ENCODE results near the gene TMEM253. TPM values are rescaled to one million over a fixed set of nuclear protein-coding genes. Genes with fewer than 3 reads are reported as not detected.

TMEM253 gene
- total and polyA plus RNA-seq, 9 donors, result 0.24 to 1.3 (median 0.56) TPM

DNA sequence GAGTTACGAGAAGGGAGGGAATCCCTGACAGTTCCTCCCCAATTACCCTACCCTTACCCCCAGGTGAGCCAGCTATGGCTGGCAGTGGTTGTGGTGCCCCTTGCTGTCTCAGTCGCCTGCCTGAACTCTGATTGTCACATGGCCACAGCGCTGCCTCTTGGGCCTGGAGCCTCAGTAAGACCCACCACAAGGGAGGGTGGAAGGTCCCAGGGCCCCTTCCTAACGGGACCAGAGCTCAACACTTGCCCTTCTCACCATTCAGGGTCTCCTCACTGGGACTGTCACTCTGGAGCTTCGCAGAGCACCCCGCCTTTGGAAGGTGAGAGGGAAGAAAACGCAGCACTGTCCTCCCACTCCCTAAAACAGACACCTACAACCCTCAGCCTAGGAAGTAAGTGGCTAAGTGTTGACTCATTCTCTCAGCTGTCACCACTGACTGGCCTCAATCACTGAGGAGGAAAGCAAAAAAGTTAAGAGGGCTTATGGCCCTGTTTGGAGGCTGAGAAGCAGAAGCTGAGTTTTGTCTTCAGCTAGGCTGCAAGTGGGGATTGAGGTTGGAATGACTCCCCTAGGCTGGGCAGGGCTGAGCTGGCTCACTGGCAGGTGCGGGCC is 1.0 kb downstream of the TMEM253 start:
- intact Hi-C loops (cut with DNase I), result loop anchor here (5.0 to 10.0 kb wide), 5 partner anchors 35 to 417 kb away; partner anchors contain the start of genes ANG (in 1 of the 4), HNRNPC (in 1 of the 4) and RNASE4 (in 1 of the 4)
- H3K4me3 ChIP-seq, result no peak overlapping the region
- no peak for TF ChIP-seq EP300 (IDR thresholded peaks at IDR 0.05)
- TF ChIP-seq, protein P1, sequence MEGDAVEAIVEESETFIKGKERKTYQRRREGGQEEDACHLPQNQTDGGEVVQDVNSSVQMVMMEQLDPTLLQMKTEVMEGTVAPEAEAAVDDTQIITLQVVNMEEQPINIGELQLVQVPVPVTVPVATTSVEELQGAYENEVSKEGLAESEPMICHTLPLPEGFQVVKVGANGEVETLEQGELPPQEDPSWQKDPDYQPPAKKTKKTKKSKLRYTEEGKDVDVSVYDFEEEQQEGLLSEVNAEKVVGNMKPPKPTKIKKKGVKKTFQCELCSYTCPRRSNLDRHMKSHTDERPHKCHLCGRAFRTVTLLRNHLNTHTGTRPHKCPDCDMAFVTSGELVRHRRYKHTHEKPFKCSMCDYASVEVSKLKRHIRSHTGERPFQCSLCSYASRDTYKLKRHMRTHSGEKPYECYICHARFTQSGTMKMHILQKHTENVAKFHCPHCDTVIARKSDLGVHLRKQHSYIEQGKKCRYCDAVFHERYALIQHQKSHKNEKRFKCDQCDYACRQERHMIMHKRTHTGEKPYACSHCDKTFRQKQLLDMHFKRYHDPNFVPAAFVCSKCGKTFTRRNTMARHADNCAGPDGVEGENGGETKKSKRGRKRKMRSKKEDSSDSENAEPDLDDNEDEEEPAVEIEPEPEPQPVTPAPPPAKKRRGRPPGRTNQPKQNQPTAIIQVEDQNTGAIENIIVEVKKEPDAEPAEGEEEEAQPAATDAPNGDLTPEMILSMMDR (IDR thresholded peaks at IDR 0.05), result no peak
- TF ChIP-seq POLR2A (IDR thresholded peaks at IDR 0.05), result no peak
- H3K9me3 ChIP-seq, result no peaks in the 10 kb centered on the region
- peaks cover 4% of the 10 kb centered on the region for H3K4me1 ChIP-seq (ENCODE audit: insufficient read depth)
- no peaks in the 10 kb centered on the region for H3K36me3 ChIP-seq
- no peak for DNase-seq
- WGBS, 3 donors, result 84 to 91% (median 88%) methylated on average over 8 of the region's 8 CpGs
- no peak overlapping the region for H3K27ac ChIP-seq
- H3K27me3 ChIP-seq, result no peaks in the 10 kb centered on the region

DNA sequence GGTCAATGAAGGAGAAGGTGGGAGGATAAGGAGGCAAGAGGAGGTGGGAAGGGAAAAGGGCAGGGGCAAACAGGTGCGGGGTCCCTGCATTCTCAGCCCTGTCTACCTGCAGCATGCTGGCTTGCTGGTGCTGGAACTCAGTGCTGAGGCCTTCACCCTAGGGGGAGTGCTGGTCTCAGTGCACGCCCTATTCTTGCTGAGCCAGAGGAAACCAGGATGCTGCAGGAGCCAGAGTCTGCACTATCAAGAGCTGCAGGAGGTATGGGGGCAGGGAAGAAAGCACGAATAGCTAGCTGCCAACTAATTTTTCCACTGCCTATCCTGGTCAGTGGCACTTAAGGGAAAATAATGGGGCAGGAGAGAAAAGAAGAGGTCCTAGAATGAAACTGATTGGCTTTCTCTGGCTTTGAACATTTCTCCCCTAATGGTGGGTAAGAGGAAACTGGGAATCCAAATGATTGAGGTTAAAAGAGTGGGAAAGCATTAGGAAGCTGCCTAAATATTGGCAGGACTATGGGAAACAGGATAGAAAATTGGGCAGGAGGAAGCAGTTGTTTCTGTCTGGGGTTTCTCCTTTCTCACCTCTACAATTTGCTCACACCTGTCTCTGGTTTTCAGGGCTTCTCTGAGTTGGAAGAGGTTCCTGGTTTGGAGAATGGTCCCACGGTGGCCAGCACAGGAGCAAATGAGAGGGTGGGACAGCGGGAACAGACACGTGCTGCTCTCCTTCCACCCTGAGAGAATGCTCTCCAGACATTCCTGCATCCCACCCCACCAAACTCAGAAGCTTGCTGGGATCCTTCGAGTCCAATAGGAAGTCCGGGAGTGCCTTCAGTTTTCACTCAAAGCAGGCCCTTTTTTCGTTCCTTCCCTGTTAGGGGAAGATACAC is 1.9 kb downstream of the TMEM253 start:
- DNase-seq, result no peak
- Histone ChIP-seq H3K9me3 (no peaks in the 10 kb centered on the region), H3K36me3 (no peaks in the 10 kb centered on the region), H3K4me3 (no peak overlapping the region), H3K4me1 (ENCODE audit: insufficient read depth) (peaks cover 4% of the 10 kb centered on the region), H3K27ac (peak overlapping the region in 1 of 2 donors; percentile 93), H3K27me3 (no peaks in the 10 kb centered on the region)
- intact Hi-C loops (cut with DNase I), result loop anchor here (5.0 to 10.0 kb wide), 5 partner anchors 35 to 418 kb away; partner anchors contain the start of genes ANG (in 1 of the 4), HNRNPC (in 1 of the 4) and RNASE4 (in 1 of the 4)
- 16 to 19% (median 17%) methylated on average over 9 of the region's 9 CpGs for WGBS, 3 donors
- TF ChIP-seq POLR2A (IDR thresholded peaks at IDR 0.05), result no peak
- TF ChIP-seq EP300 (IDR thresholded peaks at IDR 0.05), result no peak
- TF ChIP-seq, protein P1 (IDR thresholded peaks at IDR 0.05), result no peak

DNA sequence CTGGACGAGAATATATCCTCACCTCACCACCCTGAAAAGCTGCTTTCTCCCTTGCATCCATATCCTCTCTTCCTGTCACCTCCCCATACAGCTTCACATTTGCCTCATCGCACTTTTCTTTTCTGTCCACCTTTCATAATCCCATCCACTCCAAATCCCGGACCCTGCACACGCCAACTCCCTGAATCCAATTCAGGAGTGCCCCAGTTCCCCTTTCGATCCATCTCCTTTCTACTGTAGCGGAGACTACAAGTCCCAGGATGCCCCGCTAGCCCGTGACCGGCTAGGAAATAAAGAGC is 2.5 kb downstream of the TMEM253 start:
- peak overlapping the region in 1 of 2 donors; percentile 93 for H3K27ac ChIP-seq
- intact Hi-C loops (cut with DNase I), result loop anchor here (5.0 to 10.0 kb wide), 5 partner anchors 36 to 419 kb away; partner anchors contain the start of genes ANG (in 1 of the 4), HNRNPC (in 1 of the 4) and RNASE4 (in 1 of the 4)
- no peak for DNase-seq

More for the DNA sequence above, 2.5 kb downstream of the TMEM253 start:
- WGBS, 3 donors, result 0 to 1% (median 1%) methylated on average over 9 of the region's 9 CpGs
- Histone ChIP-seq H3K4me3 (peak overlapping the region; percentile 57), H3K9me3 (no peaks in the 10 kb centered on the region), H3K4me1 (ENCODE audit: insufficient read depth) (peaks cover 4% of the 10 kb centered on the region), H3K27me3 (no peaks in the 10 kb centered on the region), H3K36me3 (no peaks in the 10 kb centered on the region)
- TF ChIP-seq EP300 (IDR thresholded peaks at IDR 0.05) (no peak), POLR2A (IDR thresholded peaks at IDR 0.05) (no peak)
- TF ChIP-seq, protein P1 (IDR thresholded peaks at IDR 0.05), result no peak
